ENCODE results near the gene ACHE.
"Not testable (repeated sequence)": the region's sequence is repeated elsewhere in the genome, so short reads cannot be mapped to it uniquely, and the experiment has no call there.

Gene ACHE

DNA sequence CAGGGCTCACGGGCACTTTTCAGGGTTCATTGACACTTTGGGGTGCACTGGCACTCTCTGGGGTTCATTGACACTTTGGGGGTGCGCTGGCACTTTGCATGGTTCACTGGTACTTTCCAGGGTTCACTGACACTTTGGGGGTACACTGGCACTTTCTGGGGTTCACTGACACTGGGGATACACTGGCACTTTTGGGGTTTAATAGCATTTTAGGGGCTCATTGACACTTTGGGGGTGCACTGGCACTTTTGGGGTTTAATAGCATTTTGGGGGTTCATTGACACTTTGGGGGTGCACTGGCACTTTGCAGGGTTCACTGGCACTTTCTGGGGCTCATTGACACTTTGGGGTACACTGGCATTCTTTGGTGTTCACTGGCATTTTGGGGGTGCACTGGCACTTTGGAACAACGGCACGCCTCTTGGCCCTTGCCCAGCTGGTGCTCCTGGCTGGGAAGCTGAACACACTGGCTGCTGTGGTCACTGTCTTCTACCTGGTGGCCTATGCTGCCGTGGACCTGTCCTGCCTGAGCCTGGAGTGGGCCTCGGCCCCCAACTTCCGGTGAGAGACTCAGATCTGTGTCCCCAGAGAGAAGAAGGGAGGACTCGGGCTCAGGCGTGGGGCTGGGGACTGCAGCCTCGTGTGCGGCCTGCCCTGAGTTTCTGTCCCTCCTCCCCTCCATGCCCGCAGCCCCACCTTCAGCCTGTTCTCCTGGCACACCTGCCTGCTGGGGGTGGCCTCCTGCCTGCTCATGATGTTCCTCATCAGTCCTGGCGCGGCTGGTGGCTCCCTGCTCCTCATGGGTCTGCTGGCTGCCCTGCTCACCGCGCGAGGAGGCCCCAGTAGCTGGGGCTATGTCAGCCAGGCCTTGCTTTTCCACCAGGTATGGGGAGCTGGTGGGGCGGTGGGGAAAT is 34.7 kb downstream of the ACHE start:
- H3K27me3 ChIP-seq (ENCODE audit: control insufficient read depth, insufficient read depth, low read length), result no peaks in the 10 kb centered on the region
- no CpG with 5 or more reads among the region's 18 CpGs for WGBS (ENCODE audit: insufficient coverage, insufficient read length)
- DNase-seq (ENCODE audit: low read depth, low spot score), result no peak
- H3K4me3 ChIP-seq (ENCODE audit: low read length), result no peak overlapping the region
- H3K36me3 ChIP-seq (ENCODE audit: control insufficient read depth, insufficient read depth, low read length), result peaks cover 15% of the 10 kb centered on the region
- no peaks in the 10 kb centered on the region for H3K4me1 ChIP-seq (ENCODE audit: control insufficient read depth, insufficient read depth, low read length)
- no peak overlapping the region for H3K27ac ChIP-seq (ENCODE audit: low read length)
- no peaks in the 10 kb centered on the region for H3K9me3 ChIP-seq (ENCODE audit: control insufficient read depth, insufficient read depth, low read length)

GRCh38 chr7:100859856-100860255 is 35.8 kb downstream of the ACHE start:
- no peaks in the 10 kb centered on the region for H3K9me3 ChIP-seq (ENCODE audit: control insufficient read depth, insufficient read depth, low read length)
- no peak overlapping the region for H3K4me3 ChIP-seq (ENCODE audit: low read length)
- no CpG with 5 or more reads among the region's 15 CpGs for WGBS (ENCODE audit: insufficient coverage, insufficient read length)
- no peaks in the 10 kb centered on the region for H3K4me1 ChIP-seq (ENCODE audit: control insufficient read depth, insufficient read depth, low read length)
- H3K36me3 ChIP-seq (ENCODE audit: control insufficient read depth, insufficient read depth, low read length), result peaks cover 15% of the 10 kb centered on the region; the same call in 1 of the 2 replicates
- no peaks in the 10 kb centered on the region for H3K27me3 ChIP-seq (ENCODE audit: control insufficient read depth, insufficient read depth, low read length)
- no peak for DNase-seq (ENCODE audit: low read depth, low spot score)
- H3K27ac ChIP-seq (ENCODE audit: low read length), result no peak overlapping the region

DNA sequence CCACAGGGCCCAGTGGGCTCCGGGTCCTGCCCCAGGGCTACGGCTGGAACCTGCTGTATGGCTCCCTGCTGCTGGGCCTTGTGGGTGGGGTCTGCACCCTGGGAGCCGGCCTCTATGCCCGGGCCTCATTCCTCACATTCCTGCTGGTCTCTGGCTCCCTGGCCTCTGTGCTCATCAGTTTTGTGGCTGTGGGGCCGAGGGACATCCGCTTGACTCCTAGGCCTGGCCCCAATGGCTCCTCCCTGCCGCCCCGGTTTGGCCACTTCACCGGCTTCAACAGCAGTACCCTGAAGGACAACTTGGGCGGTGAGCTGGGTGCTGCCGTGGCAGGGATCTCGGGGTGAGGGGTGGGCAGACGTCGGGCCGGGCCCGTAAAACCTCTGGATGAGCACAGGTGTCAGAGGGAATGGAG is 38.8 kb downstream of the ACHE start:
- no CpG with 5 or more reads among the region's 16 CpGs for WGBS (ENCODE audit: insufficient coverage, insufficient read length)
- DNase-seq (ENCODE audit: low read depth, low spot score), result no peak
- H3K27ac ChIP-seq (ENCODE audit: low read length), result no peak overlapping the region
- no peak overlapping the region for H3K4me3 ChIP-seq (ENCODE audit: low read length)
- H3K4me1 ChIP-seq (ENCODE audit: control insufficient read depth, insufficient read depth, low read length), result no peaks in the 10 kb centered on the region; the same call in 1 of the 2 replicates
- H3K36me3 ChIP-seq (ENCODE audit: control insufficient read depth, insufficient read depth, low read length), result peaks cover 15% of the 10 kb centered on the region; the same call in 1 of the 2 replicates
- no peaks in the 10 kb centered on the region for H3K27me3 ChIP-seq (ENCODE audit: control insufficient read depth, insufficient read depth, low read length)
- H3K9me3 ChIP-seq (ENCODE audit: control insufficient read depth, insufficient read depth, low read length), result no peaks in the 10 kb centered on the region

DNA sequence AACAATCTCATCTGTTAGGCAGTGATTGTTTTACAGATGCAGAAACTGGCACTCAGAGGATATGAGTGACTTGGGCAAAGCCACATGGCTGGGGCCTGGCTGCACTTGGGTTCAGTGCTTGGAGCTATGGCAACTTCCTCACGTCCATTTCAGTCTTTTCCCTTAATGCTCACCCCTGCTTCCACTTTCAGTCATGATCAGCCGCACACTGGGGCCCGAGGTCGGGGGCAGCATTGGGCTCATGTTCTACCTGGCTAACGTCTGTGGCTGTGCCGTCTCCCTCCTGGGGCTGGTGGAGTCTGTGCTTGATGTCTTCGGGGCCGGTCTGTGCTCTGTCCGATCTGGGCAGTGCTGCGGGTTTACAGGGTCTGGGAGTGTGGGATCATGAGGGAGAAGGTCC is 40.2 kb downstream of the ACHE start:
- Histone ChIP-seq H3K9me3 (ENCODE audit: control insufficient read depth, insufficient read depth, low read length) (no peaks in the 10 kb centered on the region), H3K27me3 (ENCODE audit: control insufficient read depth, insufficient read depth, low read length) (no peaks in the 10 kb centered on the region), H3K4me3 (ENCODE audit: low read length) (no peak overlapping the region), H3K27ac (ENCODE audit: low read length) (no peak overlapping the region), H3K36me3 (ENCODE audit: control insufficient read depth, insufficient read depth, low read length) (peaks cover 11% of the 10 kb centered on the region; the same call in 1 of the 2 replicates), H3K4me1 (ENCODE audit: control insufficient read depth, insufficient read depth, low read length) (no peaks in the 10 kb centered on the region; the same call in 1 of the 2 replicates)
- WGBS (ENCODE audit: insufficient coverage, insufficient read length), result no CpG with 5 or more reads among the region's 10 CpGs
- DNase-seq (ENCODE audit: low read depth, low spot score), result no peak

DNA sequence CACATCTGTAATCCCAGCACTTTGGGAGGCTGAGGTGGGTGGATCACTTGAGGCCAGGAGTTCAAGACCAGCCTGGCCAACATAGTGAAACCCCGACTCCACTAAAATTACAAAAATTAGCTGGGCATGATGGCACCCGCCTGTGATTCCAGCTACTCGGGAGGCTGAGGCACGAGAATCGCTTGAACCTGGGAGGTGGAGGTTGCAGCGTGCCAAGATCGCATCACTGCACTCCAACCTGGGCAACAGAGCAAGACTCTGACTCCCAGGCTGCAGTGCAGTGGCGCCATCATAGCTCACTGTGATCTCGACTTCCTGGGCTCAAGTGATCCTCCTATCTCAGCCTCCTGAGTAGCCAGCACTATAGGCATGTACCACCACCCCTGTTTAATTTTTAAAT is 40.8 kb downstream of the ACHE start:
- H3K4me1 ChIP-seq (ENCODE audit: control insufficient read depth, insufficient read depth, low read length); DNase-seq (ENCODE audit: low read depth, low spot score); H3K27ac ChIP-seq (ENCODE audit: low read length); H3K36me3 ChIP-seq (ENCODE audit: control insufficient read depth, insufficient read depth, low read length); H3K27me3 ChIP-seq (ENCODE audit: control insufficient read depth, insufficient read depth, low read length); H3K9me3 ChIP-seq (ENCODE audit: control insufficient read depth, insufficient read depth, low read length); H3K4me3 ChIP-seq (ENCODE audit: low read length): not testable (repeated sequence)
- no CpG with 5 or more reads among the region's 9 CpGs for WGBS (ENCODE audit: insufficient coverage, insufficient read length)

DNA sequence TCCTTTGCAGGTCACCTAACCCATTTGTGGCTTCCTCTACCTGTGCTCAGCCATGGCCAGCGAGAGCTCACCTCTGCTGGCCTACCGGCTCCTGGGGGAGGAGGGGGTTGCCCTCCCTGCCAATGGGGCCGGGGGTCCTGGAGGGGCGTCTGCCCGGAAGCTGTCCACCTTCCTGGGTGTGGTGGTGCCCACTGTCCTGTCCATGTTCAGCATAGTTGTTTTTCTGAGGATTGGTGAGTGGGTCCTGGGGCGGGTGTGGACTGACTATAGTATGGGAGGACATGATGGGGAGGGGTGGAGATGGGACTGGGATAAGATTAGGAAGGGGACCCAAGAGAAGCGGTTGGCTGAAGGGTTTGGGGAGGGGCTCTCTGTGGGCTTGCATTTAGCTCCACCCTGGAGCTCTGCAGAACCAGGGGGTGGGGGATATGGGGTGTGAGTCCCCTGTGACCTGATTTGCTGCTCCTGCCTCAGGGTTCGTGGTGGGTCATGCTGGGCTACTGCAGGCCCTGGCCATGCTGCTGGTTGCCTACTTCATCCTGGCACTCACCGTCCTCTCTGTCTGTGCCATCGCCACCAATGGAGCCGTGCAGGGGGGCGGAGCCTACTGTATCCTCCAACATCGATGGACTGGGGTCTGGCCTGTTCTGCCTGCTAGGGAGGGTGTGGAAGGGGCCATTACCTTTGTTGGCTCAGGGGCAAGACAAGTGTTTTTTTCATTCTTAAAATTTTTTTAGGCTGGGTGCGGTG is 41.4 kb downstream of the ACHE start:
- no peak overlapping the region for H3K4me3 ChIP-seq (ENCODE audit: low read length)
- no CpG with 5 or more reads among the region's 14 CpGs for WGBS (ENCODE audit: insufficient coverage, insufficient read length)

GRCh38 chr7:100852048-100852872 is 43.4 kb downstream of the ACHE start, which contains the start of gene SLC12A9:
TSS of gene SLC12A9 (plus strand) at chr7:100852713. CDS start at chr7:100854198, 1,485 bp downstream.
- Histone ChIP-seq H3K9me3 (ENCODE audit: control insufficient read depth, insufficient read depth, low read length) (no peaks in the 10 kb centered on the region), H3K4me3 (ENCODE audit: low read length) (peak within 1 kb of the TSS; percentile 92), H3K27ac (ENCODE audit: low read length) (no peak within 1 kb of the TSS), H3K36me3 (ENCODE audit: control insufficient read depth, insufficient read depth, low read length) (no peaks in the 10 kb centered on the region), H3K27me3 (ENCODE audit: control insufficient read depth, insufficient read depth, low read length) (no peaks in the 10 kb centered on the region), H3K4me1 (ENCODE audit: control insufficient read depth, insufficient read depth, low read length) (no peaks in the 10 kb centered on the region; the same call in 1 of the 2 replicates)
- DNase-seq (ENCODE audit: low read depth, low spot score), result no peak
- WGBS (ENCODE audit: insufficient coverage, insufficient read length), result no CpG with 5 or more reads among the region's 71 CpGs

More for the DNA sequence above, 41.4 kb downstream of the ACHE start:
- Histone ChIP-seq H3K4me1 (ENCODE audit: control insufficient read depth, insufficient read depth, low read length) (no peaks in the 10 kb centered on the region; the same call in 1 of the 2 replicates), H3K36me3 (ENCODE audit: control insufficient read depth, insufficient read depth, low read length) (peaks cover 6% of the 10 kb centered on the region; the same call in 1 of the 2 replicates), H3K9me3 (ENCODE audit: control insufficient read depth, insufficient read depth, low read length) (no peaks in the 10 kb centered on the region), H3K27me3 (ENCODE audit: control insufficient read depth, insufficient read depth, low read length) (no peaks in the 10 kb centered on the region), H3K27ac (ENCODE audit: low read length) (no peak overlapping the region)
- no peak for DNase-seq (ENCODE audit: low read depth, low spot score)

GRCh38 chr7:100847360-100847759 is 48.3 kb downstream of the ACHE start:
- H3K27ac ChIP-seq (ENCODE audit: low read length), result no peak overlapping the region
- H3K4me1 ChIP-seq (ENCODE audit: control insufficient read depth, insufficient read depth, low read length), result no peaks in the 10 kb centered on the region
- H3K27me3 ChIP-seq (ENCODE audit: control insufficient read depth, insufficient read depth, low read length), result no peaks in the 10 kb centered on the region
- no peak overlapping the region for H3K4me3 ChIP-seq (ENCODE audit: low read length)
- no CpG with 5 or more reads among the region's 4 CpGs for WGBS (ENCODE audit: insufficient coverage, insufficient read length)
- H3K36me3 ChIP-seq (ENCODE audit: control insufficient read depth, insufficient read depth, low read length), result no peaks in the 10 kb centered on the region
- no peak for DNase-seq (ENCODE audit: low read depth, low spot score)
- no peaks in the 10 kb centered on the region for H3K9me3 ChIP-seq (ENCODE audit: control insufficient read depth, insufficient read depth, low read length)

- DNase-seq (ENCODE audit: low read depth, low spot score), result no peak
Observed at GRCh38 chr7:100840470-100841100, 55.1 kb downstream of the ACHE start.

More at GRCh38 chr7:100840470-100841100, 55.1 kb downstream of the ACHE start:
- no peaks in the 10 kb centered on the region for H3K27me3 ChIP-seq (ENCODE audit: control insufficient read depth, insufficient read depth, low read length)
- no CpG with 5 or more reads among the region's 8 CpGs for WGBS (ENCODE audit: insufficient coverage, insufficient read length)
- no peak overlapping the region for H3K27ac ChIP-seq (ENCODE audit: low read length)
- H3K4me3 ChIP-seq (ENCODE audit: low read length), result no peak overlapping the region
- H3K4me1 ChIP-seq (ENCODE audit: control insufficient read depth, insufficient read depth, low read length), result peaks cover 4% of the 10 kb centered on the region; the same call in 1 of the 2 replicates
- no peaks in the 10 kb centered on the region for H3K9me3 ChIP-seq (ENCODE audit: control insufficient read depth, insufficient read depth, low read length)
- H3K36me3 ChIP-seq (ENCODE audit: control insufficient read depth, insufficient read depth, low read length), result no peaks in the 10 kb centered on the region
